HG03039 (cell line): ENCODE measurements around the gene BCAP29.
"Not testable (repeated sequence)": the region's sequence is repeated elsewhere in the genome, so short reads cannot be mapped to it uniquely, and the experiment has no call there.

Source experiments
- ATAC-seq: cut with Tn5 transposase; IDR thresholded peaks from one replicate; pipeline ENCODE4 v1.9.1; 2021; ENCODE audit warnings: mild to moderate bottlenecking, moderate library complexity; ENCODE audit not compliant: unreplicated experiment

BCAP29 gene

DNA sequence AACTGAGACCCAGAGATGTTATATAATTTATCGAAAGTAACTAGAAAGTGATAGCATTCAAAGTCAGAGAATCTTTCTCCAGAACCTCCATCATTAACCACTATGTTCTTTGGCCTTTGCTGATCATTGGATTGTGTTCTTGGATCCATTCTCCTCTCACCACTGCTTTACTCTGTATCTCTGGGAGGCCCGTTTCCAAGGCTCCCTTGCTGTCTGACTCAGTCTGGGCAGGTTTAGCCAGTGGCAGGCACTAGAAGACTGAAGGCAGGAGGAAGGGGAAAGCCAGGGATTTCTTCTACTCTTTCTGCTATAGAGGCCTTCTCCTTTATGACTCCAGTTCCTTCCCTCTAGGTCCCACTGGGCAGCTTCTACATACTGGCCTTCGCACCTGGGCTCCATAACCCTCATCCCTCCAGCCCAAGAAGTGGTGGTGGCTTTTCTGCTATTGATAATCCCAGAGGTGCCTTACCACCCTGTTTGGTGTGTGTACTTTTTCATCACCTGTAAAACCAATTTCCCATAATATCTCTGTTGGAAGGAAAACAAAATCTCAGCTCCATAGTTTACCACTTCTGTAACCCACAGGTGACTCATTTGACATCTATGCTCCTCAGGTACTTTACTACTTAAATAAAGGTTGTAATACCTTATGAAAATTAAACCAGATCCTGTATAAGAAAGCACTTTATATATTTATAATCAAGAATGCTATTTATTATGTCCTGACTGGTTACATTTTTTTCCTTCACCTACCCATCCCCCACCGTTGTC is 36.0 kb downstream of the BCAP29 start:
- ATAC-seq: no peak

DNA sequence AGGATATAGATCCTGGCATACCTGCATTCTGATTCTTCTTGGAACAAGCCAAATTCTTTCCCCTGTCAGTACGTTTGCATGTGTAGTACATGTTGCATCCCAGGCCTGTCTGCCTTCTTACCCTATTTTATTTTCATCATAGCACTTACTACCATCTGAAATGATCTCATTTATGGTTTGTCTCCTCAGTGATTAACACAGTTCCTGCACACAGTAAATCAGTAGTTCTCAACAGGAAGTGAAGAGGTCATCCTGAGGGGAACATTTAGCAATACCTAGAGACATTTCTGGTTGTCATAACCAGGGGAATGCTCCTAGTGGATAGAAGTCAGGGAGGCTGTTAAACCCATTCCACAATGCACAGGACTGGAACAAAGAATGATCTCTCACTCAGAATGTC is 42.4 kb downstream of the BCAP29 start:
- ATAC-seq: no peak

GRCh38 chr7:107622894-107623293 is 42.8 kb downstream of the BCAP29 start:
- no peak for ATAC-seq

GRCh38 chr7:107627002-107627401 is 47.0 kb downstream of the BCAP29 start:
- no peak for ATAC-seq

DNA sequence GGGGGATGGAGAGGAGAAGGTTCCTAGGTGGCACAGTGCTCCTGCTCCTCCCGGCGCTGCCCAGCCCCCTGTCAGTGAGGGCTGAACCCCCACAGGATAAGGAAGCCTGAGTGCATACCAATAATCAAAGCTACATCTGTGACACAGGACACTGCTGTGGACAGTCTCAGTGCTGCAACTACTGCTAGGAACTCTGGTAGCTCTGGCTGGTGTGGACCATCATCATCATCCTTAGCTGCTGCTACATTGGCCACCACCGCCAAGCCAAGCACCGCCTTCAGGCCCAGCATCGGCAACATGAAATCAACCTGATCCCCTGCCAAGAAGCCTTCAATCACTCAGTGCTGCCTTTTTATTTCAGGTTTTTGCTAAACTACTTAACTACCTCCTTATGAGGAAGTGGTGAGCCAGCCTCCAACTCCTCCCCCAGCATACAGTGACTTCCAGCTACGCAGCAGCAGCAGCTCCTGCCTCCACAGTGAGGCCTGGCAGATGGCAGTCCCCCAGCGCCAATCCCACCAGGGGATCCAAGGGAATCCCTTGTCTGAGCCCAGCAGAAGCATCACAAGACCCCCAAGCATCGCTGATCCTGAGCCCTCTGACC is 48.5 kb downstream of the BCAP29 start:
- no peak for ATAC-seq

- ATAC-seq: no peak
Observed at GRCh38 chr7:107630342-107630741, 50.3 kb downstream of the BCAP29 start.

DNA sequence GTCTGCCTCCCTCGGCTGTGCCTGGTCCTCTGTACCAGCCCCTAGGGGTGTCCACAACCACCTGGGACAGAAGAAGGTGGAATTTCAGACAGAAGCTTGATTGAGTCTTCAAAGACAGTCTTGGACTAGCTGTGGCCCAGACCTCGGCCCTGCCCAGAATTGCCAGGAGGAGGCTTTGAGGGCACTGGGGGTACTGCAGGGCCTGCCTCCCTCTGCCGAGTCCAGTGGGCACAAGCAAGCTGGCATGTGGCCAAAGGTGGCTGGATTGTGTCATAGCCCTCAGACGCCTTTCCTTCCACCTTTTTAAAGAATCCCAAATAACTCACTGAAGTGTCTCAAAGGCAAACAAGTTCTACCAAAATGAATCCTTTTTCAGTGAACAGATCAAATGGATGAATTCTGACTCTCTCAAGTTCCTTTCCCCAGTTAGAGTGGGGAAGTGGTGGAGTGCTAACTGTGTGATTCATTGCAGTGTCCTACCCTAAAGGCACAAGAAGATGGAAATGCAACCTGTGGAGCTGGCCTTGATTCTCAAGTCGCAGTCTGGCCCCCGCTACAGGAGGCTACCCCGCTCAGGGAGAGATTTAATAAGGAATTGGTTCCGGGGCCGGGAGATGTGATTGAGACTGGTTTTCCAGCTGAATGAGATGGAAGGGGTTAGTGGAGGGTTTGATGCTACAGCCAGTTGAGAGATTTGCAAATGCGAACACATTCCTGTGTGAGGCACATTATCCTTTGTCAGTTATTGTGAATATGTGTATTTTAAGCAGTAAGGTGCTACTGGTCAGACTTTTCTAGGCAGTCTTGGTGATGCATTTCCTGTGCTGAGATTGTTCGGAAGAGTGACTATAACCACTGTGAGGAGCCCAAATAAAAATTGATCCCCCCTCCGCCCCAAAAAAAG is 51.8 kb downstream of the BCAP29 start:
- ATAC-seq: no peak

DNA sequence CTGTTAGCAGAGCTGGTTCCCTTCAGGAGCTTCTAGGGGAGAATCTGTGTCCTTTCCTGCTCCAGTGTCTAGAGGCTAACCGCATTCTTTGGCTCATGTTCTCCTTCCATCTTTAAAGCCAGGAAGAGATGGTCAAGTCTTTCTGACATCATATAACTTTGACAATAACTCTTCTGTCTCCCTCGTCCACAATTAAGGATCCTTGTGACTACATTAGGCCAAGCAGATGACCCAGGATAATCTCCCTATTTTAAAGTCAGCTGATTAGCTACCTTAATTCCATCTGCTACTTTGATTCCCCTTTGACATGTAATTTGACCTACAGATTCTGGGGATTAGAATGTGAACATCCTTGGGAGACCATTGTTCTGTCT is 52.4 kb downstream of the BCAP29 start:
- no peak for ATAC-seq

DNA sequence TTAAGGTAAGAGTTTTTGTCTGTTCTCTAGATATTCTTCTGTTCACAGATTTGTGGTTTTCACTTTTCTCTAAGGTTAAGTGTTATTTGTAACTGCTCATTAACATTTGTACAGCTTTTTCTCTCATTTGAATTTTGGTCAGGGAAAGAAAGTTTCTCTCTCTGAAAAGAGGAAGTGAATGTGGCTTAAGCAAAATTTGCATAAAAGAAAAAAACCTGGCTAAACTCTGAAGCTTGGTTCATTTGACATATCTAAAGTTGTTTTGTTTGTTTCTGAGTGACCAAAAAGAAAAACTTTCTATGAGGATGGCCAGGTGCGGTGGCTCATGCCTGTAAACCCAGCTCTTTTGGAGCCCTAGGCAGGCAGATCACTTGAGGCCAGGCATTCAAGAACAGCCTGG is 58.5 kb downstream of the BCAP29 start:
- ATAC-seq: peak; percentile 82

- ATAC-seq: not testable (repeated sequence)
Observed at GRCh38 chr7:107639070-107639469, 59.0 kb downstream of the BCAP29 start.

DNA sequence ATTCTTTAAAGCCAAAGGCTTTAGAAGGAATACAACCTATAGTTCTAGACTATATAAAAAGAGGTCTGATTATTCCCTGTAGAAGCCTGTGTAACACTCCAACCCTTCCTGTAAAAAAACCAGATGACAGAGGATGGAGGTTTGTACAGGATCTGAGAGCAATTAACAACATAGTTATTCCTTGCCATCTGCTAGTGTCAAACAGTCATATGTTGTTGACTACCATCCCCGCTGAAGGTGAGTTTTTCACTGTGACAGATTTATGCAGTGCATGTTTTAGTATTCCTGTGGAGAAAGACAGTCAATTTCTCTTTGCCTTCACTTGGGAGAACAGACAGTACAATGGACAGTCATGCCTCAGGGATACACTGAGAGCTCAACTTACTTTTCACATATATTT is 61.6 kb downstream of the BCAP29 start:
- no peak for ATAC-seq

- ATAC-seq: no peak
Observed at GRCh38 chr7:107642501-107642900, 62.5 kb downstream of the BCAP29 start.

DNA sequence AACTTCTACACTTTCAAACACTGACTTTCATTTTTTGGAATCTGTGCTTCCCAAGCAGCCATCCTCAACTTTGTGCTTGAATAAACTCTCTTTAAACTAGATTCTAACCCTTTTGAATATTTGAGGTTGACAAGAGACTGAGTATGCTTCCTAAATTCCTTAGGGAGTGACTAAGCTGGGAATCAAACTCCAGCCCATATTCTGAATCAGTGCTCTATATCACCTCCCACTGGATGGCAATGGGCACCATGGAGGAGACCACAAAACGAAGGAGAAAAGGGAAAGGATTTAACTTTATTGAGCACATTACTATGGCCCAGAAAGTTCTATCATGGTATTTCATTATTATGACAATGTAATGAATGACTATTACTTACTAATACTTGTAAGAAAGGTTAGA is 63.4 kb downstream of the BCAP29 start:
- ATAC-seq: no peak

- no peak for ATAC-seq
Observed at GRCh38 chr7:107643938-107644308, 63.9 kb downstream of the BCAP29 start.

GRCh38 chr7:107644309-107644974 is 64.4 kb downstream of the BCAP29 start:
- ATAC-seq: no peak

GRCh38 chr7:107652642-107653041 is 72.6 kb downstream of the BCAP29 start:
- no peak for ATAC-seq

GRCh38 chr7:107658467-107658866 is 78.4 kb downstream of the BCAP29 start:
- ATAC-seq: no peak

DNA sequence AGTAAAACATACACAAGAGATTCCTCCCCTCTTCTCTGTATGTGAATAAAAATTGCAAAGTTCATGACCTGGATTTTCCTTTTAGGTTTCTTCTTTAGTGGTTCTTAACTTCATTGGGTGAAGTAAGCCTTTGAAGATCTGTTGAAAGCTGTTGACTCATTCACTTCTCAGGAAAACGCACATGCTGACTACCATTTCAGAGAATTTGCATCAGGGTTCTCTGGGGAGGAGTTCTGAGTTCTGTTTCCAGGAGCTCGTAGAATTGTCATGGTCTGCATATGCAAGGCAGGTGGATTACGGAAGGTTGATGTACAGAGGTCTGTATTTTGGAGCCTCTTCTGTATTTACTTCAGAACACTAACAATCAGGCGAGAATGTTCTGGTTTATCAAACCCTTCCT is 79.6 kb downstream of the BCAP29 start:
- no peak for ATAC-seq

- ATAC-seq: peak; percentile 37
Observed at GRCh38 chr7:107660381-107661080, 80.5 kb downstream of the BCAP29 start, which contains the start of gene SLC26A4. TSS of gene SLC26A4 (plus strand) at chr7:107660828. CDS start at chr7:107661642, 814 bp downstream.

GRCh38 chr7:107661081-107661864 is 81.2 kb downstream of the BCAP29 start:
- ATAC-seq: no peak
